HL-60/S4 (cell line): ENCODE results near the gene EGLN2.
"Not testable (repeated sequence)": the region's sequence is repeated elsewhere in the genome, so short reads cannot be mapped to it uniquely, and the experiment has no call there.

ENCODE experiments used
- in situ Hi-C: fragments of 300-500 bp; cut with MboI; formaldehyde crosslinking; loops from 2 replicates; pipeline ENCODE4 v1.14.3; 2022; ENCODE audit warnings: low sequenced_read_pairs

The EGLN2 gene

DNA sequence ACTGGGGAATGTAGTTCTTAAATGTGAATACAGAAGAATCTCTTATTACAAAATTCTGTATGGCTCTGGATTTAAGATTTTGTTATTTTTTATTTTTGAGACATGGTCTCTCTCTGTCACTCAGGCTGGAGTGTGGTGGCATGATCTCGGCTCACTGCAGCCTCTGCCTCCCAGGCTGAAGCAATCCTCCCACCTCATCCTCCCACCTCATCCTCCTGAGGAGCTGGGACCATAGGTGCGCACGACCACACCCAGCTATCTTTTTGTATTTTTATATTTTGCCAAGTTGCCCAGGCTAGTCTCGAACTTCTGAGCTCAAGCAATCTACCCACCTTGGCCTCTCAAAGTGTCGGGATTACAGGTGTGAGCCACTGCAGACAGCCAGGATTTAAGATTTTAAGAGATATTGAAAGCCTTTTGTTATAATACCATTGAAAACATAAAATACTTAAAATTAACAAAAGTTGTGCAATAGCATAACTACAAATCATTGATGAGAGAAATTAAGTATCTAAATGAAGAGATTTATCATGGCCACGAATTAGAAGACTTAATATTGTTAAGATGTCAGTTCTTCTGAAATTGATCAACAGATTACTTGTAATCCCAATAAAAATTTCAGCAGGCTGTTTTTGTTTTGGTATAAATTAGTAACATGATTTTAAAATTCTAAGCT, 37.9 kb downstream of the EGLN2 start:
- in situ Hi-C loops = no loop called here

DNA sequence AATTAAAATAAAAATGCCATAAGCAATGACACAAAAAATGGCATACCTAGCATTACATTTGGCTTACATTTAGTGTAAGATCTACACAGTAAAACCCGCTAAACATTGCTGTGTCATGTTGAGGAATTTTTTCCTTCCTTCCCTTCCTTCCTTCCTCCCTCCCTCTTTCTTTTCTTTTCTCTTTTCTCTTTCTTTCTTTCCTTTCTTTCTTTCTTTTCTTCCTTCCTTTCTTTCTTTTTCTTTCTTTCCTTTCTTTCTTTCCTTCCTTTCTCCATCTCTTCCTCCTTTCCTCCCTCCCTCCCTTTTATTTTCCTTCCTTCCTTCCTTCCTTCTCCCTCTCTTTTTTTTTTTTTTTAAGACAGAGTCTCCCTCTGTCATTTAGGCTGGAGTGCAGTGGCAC, 39.5 kb downstream of the EGLN2 start:
- in situ Hi-C loops = not testable (repeated sequence)

DNA sequence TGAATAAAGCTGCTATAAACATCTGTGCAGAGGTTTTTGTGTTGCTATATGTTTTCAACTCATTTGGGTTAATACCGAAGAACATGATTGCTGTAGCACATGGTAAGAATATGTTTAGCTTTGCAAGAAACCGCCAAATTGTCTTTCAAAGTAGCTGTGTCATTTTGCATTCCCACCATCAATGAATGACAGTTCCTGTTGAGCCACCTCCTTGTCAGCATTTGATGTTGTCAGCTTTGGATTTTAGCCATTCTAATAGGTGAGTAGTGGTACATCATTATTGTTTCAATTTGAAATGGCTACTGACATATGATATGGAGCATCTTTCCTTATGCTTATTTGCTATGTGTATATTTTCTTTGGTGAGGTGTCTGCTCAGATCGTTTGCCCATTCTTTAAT, 43.0 kb downstream of the EGLN2 start:
- in situ Hi-C loops = not testable (repeated sequence)

DNA sequence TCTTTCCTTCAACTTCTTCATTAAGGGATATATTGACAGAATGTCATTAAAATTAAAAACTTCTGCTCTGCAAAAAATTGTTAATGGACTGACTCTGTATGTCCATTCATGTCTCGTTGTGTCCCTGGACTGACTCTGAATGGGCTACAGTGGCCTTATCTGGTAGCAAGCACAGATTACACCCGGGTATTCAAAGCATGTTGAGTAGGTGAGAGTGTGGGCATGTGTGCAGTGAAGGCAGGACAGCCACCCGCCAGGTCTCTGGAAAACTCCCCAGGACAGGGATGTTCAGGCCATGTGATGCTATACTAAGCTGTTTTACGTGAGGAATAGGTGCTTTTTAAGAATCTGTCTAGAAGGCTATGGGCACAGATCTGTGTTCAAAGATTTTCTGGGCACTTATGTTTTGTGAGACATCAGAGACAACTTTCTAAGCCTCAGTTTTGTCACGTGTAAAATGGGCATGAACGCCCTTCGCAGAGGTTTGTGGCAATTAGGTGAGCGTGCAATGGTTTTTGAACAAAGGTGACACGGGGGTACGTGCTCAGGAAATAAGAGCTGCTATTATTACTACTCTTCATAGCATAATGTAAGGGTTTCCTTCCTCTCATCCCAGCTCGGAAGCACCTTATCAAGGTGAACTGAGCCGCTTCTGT, 44.1 kb downstream of the EGLN2 start:
- in situ Hi-C loops = not testable (repeated sequence)

DNA sequence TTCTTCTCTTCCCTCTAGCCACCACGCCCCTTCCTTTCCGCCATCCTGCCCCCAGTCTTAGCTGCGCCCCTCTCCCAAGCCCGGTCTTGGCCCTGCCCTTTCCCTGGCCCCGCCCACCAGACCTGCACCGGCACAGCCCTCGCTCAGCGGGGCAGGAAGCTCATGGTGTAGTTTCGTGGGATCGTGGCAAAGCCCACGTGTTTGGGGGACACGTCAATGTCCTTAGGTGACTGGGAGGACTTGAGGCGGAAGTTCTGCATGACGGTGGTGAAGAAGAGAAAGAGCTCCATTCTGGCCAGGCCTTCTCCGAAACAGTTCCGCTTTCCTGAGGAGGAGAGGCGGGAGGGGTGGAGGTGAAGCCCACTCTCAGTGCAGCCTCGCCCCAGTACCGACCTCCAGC, 44.7 kb downstream of the EGLN2 start:
- in situ Hi-C loops = not testable (repeated sequence)

DNA sequence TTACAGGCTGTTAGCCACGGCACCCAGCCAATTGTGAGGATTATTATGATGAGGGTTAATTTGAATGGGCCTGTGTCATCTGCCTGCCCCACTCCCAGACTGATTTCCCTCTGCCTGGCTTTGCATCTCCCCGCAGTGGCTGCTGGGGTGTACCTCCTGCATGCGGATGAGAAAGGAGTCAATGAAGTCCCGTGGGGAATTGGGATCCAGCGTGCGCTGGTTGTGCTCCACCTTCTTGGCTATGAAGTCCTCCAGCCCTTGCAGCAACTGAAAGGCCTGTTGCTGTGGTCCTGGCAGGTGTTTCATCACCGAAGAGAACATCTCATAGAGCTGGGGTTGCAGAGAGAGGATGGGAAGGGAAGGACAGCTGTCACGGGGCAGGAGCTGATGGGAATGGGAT, 47.7 kb downstream of the EGLN2 start:
- in situ Hi-C loops = not testable (repeated sequence)

DNA sequence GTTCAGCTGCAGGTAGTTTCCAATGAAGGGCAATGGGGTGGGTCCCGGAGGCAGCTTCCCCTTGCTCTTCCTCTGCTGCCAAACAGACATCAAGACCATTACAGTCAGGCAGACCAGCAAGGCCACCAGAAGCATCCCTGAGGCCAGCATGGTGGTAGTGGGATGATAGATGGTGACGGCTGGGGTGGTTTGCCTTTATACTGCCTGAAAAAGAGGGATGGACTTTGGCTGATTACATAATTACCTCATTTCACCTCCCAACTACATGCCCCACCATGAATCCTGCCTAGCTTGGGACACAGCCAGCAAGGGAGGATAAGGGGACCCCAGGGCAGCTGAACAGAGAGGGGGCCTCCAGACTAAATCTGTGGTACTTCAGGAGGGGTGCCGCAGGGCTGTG, 51.3 kb downstream of the EGLN2 start, which contains the start of gene CYP2A6:
Gene CYP2A6 (minus strand): TSS at position 171 of the 400 bp plus-strand sequence. CDS start 21 bp downstream, at position 150.
- in situ Hi-C loops = not testable (repeated sequence)

DNA sequence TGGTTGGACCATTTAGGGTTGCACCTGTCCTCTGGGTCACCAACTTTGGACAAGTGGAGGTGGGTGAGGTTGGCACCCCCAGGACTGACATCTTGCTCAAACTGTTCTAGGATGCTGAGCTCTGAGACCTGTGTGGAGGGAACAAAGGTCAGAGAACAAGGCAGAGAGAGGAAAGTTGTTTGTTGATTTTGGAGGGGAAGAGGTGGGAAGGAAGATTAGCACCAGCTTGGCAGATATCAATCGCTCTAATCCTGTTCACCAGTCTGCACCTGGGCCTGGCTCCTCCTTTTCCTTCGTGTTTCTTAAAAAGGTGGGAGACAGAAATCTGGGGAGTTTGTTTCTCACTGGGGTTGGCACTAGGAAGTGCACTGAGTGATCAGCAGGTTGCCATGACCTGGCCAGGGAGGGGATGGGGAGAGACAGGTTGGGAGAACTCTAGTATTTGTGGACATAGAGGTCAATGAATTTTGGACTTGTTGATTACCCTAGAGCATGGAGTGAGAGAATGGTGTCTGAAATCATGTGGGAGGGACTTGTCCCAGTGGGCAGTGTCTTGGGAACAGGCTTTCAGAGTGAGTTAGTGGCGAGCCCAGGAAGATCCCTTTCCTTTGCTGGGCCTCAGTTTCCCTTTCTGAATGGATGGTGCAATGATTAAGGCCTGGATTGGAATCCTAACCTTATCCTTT, 53.6 kb downstream of the EGLN2 start:
- in situ Hi-C loops = not testable (repeated sequence)
